ENCODE results near the gene MCU.
"Not testable (repeated sequence)": the region's sequence is repeated elsewhere in the genome, so short reads cannot be mapped to it uniquely, and the experiment has no call there.

MCU gene, protein sequence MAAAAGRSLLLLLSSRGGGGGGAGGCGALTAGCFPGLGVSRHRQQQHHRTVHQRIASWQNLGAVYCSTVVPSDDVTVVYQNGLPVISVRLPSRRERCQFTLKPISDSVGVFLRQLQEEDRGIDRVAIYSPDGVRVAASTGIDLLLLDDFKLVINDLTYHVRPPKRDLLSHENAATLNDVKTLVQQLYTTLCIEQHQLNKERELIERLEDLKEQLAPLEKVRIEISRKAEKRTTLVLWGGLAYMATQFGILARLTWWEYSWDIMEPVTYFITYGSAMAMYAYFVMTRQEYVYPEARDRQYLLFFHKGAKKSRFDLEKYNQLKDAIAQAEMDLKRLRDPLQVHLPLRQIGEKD

GRCh38 chr10:72691863-72692743 is at the start of gene MCU:
Gene MCU (plus strand): TSS chr10:72692143. CDS start chr10:72692152, 9 bp downstream.
- peak; percentile 97 for DNase-seq (ENCODE audit: low read depth)

DNA sequence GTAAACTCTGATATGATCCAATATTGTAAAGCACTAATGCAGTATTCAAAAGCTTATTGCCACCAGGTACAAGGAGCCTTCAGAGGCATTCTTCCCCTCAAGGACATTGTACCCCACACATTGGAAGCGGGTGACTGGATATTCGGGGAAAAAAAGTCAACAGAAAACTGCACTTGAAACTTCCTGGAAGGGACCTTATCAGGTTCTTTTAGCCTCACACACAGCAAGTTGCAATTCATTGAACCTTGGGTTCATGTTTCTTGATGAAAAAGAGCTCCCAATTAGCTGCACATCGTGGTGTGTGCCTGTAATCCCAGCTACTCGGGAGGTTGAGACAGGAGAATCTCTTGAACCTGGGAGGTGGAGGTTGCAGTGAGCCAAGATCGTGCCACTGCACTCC is 49.6 kb upstream of the MCU start:
- no peak for DNase-seq (ENCODE audit: low read depth)

DNA sequence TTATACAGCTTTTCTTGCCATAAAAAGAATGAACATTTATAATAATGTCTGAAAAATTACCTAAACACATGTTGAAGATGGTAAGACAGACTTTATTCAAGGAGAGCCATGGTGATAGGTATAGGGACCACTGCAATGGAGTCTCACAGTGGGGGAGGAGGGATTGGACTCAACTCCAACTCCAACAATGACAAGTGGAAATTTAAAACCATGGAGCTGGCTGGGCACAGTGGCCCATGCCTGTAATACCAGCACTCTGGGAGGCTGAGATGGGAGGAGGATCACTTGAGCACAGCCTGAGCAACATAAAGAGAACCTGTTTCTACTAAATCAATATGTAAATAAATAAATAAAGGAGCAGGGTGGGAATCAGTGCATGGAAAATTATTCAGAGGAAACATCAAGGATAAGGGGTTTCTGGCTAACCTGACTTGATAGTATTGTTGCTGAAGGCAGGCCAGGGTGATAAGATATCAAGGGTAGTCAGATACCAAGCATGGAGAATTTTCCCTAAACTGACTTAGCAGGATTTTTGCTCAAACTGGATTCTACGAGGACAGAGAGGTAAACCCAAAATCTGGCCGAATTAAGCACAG is 46.6 kb upstream of the MCU start:
- DNase-seq (ENCODE audit: low read depth) = no peak

GRCh38 chr10:72646971-72647370 is 45.0 kb upstream of the MCU start:
- not testable (repeated sequence) for DNase-seq (ENCODE audit: low read depth)

GRCh38 chr10:72648301-72648700 is 43.6 kb upstream of the MCU start:
- no peak for DNase-seq (ENCODE audit: low read depth)

GRCh38 chr10:72649291-72649690 is 42.7 kb upstream of the MCU start:
- DNase-seq (ENCODE audit: low read depth) = no peak

DNA sequence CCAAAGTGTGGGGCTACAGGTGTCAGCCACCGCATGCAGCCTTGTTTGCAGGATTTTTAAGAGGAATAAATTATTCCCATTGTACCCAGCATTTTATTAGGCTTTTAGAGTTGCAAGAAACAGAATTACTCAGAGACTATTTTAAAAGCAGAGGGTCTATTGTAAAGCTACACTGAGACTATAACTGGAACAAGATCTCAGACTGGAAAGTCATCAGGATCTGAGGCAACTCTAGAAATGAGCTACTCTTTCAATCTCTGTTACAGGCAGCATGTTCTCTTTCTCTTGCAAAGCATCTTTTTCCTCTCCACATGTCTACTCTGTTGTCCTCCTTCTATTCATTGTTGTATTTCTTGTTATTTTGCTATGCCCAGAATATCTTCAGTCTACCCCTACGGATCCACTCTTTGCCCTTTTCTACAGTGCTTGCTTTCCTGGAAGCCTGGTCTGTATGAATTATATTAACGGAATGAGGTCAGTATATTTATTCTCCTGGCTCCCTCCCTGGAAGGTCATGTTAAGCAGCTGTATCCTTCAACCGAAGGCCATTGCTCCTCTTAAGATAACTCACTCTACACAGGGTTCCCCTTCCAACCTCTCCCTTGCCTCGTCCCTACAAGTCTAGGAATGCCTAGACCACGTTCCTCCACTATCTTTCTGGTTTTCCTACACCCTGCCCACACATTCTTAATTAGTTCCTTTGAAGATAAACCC is 38.4 kb upstream of the MCU start:
- no peak for DNase-seq (ENCODE audit: low read depth)

- DNase-seq (ENCODE audit: low read depth) = no peak
Observed at GRCh38 chr10:72654720-72655119, 37.2 kb upstream of the MCU start.

- no peak for DNase-seq (ENCODE audit: low read depth)
Observed at GRCh38 chr10:72658696-72659400, 33.1 kb upstream of the MCU start.

DNA sequence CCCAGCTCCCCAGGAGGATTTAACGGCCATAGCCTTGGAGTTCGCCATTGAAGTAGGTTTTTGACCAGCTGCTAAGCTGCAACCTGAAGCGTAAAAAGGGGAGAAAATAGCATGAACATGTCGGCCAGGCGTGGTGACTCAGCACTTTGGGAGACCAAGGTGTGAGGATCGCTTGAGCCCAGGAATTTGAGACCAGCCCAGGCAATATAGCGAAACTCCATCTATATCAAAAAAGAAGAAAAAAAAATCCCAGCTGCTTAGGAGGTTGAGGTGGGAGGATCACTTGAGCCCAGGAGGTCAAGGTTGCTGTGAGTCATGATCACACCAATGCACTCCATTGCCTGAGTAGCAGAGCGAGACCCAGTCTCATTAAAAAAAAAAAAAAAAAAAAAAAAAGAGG is 32.2 kb upstream of the MCU start:
- DNase-seq (ENCODE audit: low read depth) = peak; percentile 52

DNA sequence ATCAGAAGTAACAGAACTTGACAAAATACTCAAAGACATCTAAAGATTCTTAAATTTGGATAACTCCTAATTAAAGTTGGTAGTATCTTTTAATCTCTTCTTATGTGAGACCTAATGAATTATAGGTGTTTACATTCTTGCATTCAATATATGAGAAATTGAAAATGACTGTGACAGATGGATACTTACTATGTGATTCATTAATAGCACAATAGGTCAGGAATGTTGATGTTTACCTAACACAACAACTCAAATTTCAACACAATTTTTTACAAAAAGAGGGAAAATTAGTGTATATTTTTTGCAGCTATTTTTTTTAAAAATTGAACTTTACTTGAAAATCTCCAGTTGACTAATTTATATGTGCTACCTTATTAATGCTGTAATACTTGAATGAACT is 31.7 kb upstream of the MCU start:
- DNase-seq (ENCODE audit: low read depth) = peak; percentile 59

GRCh38 chr10:72661431-72661830 is 30.5 kb upstream of the MCU start:
- no peak for DNase-seq (ENCODE audit: low read depth)

DNA sequence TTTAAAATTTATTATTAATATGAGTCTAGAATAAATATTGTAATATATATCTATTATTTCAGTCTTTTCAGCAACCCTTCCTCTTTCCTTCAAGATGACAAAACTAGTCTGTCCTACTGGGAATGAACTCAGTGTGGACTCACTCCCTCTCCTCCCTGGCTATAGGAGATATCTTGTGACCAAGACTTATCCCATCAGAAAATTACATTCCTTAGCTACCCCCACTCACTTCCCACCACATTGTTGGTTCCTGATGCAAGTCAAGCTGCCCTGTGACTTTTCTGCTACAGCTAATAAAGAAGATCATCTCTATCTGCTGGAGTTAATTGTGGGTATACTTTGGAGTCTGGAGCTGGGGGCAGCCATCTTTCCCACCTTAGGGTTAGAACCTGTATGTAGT is 28.0 kb upstream of the MCU start:
- no peak for DNase-seq (ENCODE audit: low read depth)

DNA sequence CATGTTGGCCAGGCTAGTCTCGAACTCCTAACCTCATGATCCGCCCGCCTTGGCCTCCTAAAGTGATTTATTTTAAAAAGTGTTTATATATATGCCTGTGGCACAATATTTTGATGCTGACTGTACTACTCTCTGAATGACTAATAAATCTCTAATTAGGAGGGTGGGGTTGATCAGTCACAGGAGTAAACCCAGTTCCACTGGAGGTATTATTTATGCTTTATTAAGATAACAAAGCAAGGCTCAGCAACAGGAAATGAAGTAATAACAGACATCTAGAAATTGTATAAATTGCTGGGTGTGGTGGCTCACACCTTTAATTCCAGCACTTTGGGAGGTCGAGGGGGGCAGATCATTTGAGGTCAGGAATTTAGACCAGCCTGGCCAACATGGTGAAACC is 26.0 kb upstream of the MCU start:
- DNase-seq (ENCODE audit: low read depth) = peak; percentile 90

- DNase-seq (ENCODE audit: low read depth) = no peak
Observed at GRCh38 chr10:72667207-72667864, 24.6 kb upstream of the MCU start.

- no peak for DNase-seq (ENCODE audit: low read depth)
Observed at GRCh38 chr10:72673280-72673679, 18.7 kb upstream of the MCU start.

GRCh38 chr10:72674174-72674573 is 17.8 kb upstream of the MCU start:
- not testable (repeated sequence) for DNase-seq (ENCODE audit: low read depth)

DNA sequence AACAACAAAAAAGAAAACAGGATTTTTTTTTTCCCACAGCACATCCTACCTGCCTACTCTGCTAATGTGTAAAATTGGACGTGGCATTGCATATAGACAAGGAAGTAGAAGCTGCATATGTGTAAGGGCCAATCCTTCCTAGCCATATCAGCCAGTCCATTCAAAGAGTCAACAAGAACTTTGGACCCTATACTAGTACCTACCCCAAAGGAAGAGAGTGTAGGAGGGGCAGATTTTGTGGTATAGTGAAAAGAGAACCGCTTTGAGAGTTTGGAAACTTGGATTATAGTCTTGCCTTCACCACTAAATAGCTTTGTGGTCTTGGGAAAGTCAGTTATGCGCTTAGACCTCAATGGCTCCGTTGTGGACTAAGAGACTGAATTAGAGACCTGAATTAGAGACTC is 12.1 kb upstream of the MCU start:
- no peak for DNase-seq (ENCODE audit: low read depth)

DNA sequence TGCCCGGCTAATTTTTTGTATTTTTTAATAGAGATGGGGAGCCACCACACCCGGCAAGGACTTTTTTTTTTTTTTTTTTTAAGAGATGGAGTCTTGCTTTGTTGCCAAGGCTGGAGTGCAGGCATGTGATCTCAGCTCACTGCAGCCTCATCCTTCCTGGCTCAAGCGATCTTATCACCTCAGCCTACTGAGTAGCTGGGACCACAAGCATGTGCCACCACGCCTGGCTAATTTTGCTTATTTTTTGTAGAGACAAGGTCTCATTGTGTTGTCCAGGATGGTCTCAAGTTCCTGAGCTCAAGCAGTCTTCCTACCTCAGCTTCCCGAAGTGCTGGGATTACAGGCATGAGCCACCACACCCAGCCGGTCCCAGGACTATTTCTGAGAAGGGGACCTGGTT is 9.3 kb upstream of the MCU start:
- DNase-seq (ENCODE audit: low read depth) = no peak

DNA sequence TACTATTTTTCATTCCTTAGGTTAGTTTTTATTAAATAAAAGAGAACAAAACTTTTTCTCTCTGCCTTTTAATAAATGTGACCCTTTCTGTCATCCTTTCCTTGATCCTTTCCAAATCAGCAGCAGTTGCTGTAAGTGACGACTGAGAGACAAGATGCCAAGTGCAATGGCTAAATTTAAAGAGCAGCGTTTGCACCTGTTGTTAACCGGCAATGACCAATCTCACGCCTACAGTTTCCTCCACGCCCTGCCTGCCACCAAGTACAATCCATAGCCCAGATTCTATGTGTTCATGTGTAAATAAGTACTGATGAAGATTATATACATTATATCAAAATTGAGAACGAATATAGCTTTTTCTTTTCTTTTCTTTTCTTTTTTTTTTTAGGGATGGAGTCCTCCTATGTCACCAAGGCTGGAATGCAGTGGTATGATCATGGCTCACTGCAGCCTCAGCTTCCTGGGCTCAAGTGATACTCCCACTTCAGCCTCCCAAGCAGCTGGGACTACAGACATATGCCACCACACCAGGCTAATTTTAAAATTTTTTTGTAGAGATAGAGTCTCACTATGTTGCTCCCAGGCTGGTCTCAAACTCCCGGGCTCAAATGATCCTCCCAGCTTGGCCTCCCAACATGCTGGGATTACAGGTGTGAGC is 6.5 kb upstream of the MCU start:
- DNase-seq (ENCODE audit: low read depth) = no peak

GRCh38 chr10:72686430-72686829 is 5.5 kb upstream of the MCU start:
- not testable (repeated sequence) for DNase-seq (ENCODE audit: low read depth)
